Stimulated activated CD8-positive, alpha-beta memory T cell treated with anti-CD3 and anti-CD28 coated beads, Interleukin-7, amount 100 ng/mL, for 1 hour (primary cell): ENCODE data around the gene ICE2.

Source experiments
- DNase-seq, 2 donors: peaks; one replicate each; pipeline ENCODE4 v3.0.0-alpha.2; 2020; ENCODE audit warnings: low read depth in 2 of 2

Gene ICE2

GRCh38 chr15:60369696-60370095 is 109.2 kb downstream of the ICE2 start:
- no peak for DNase-seq
